AG10803 (cell line): ENCODE measurements around the gene CUBN.

Source experiments
- DNase-seq: peaks from one replicate; pipeline ENCODE4 v3.0.0; 2010; ENCODE audit warnings: low read depth
- H3K4me3 ChIP-seq: 2 replicates; pipeline ENCODE4 v1.5.1; 2011; ENCODE audit warnings: mild to moderate bottlenecking, low read length, control low read depth
- TF ChIP-seq, protein P1 (sequence below): conservative IDR thresholded peaks from 2 replicates; pipeline ENCODE4 v1.5.1; 2011; ENCODE audit warnings: mild to moderate bottlenecking, low read length, control low read depth, inconsistent platforms

Gene CUBN

DNA sequence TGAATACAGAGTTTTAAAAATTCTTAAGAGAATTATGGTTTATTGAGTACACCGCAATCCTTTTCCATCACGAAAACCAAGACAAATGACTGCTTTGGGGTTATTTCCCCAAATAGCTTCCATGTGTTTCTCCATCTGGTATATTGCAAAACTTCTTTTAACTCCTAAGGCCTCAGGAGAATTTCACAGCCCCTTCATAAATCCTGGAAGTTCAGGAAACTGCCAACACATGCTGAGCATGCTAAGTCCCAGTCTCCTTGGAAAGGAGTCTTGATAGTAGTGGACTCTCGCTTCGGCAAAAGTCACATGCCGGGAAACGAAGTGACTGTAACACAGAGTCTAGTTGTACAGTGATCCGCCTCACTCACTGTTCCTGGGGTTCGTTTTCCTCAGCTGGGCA is 224.3 kb downstream of the CUBN start:
- no peak overlapping the region for H3K4me3 ChIP-seq
- DNase-seq = peak; percentile 97
- TF ChIP-seq, protein P1, sequence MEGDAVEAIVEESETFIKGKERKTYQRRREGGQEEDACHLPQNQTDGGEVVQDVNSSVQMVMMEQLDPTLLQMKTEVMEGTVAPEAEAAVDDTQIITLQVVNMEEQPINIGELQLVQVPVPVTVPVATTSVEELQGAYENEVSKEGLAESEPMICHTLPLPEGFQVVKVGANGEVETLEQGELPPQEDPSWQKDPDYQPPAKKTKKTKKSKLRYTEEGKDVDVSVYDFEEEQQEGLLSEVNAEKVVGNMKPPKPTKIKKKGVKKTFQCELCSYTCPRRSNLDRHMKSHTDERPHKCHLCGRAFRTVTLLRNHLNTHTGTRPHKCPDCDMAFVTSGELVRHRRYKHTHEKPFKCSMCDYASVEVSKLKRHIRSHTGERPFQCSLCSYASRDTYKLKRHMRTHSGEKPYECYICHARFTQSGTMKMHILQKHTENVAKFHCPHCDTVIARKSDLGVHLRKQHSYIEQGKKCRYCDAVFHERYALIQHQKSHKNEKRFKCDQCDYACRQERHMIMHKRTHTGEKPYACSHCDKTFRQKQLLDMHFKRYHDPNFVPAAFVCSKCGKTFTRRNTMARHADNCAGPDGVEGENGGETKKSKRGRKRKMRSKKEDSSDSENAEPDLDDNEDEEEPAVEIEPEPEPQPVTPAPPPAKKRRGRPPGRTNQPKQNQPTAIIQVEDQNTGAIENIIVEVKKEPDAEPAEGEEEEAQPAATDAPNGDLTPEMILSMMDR = no peak

DNA sequence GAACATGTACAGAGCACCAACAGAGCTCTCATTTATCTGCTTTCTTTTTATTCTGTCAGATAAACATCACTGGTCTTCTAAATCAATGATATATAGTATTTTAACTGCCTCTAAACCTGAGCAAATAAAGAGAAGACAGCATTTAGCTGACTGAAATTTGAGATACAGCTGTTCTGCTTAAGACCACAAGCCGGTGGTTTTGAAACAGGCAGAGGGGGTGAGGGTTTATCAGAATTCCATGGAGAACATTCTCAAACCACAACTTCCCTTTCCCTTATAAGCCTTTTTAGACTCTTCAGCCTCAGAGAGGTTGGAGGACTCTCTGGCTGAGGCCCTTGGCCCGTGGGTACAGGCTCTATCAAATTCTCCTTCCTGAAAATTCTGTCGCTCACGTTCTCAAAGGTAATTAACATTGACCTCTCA is 225.0 kb downstream of the CUBN start:
- TF ChIP-seq, protein P1 = no peak
- H3K4me3 ChIP-seq = no peak overlapping the region
- DNase-seq = peak; percentile 95

DNA sequence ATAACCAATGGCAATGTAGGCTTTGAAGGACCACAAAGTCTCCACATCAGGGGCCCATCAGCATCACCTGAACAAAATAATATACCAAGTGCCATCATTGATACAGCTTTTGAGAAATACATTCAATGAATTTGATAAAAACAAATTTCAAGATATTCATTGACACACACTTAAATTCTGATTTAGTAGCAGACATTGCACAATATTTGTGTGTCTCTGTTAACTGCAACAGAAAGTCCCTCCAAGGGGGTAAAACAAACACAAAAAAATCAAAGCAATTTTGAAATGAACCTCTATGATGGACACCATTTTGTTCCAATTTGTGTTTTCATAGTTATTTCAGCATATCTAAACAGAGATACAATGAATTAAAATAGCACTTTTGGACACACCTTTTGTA is 225.6 kb downstream of the CUBN start:
- no peak for DNase-seq
- no peak overlapping the region for H3K4me3 ChIP-seq
- TF ChIP-seq, protein P1 = no peak

- TF ChIP-seq, protein P1 = no peak
These were observed 227.0 kb downstream of the CUBN start for GRCh38 chr10:16902606-16903005.

DNA sequence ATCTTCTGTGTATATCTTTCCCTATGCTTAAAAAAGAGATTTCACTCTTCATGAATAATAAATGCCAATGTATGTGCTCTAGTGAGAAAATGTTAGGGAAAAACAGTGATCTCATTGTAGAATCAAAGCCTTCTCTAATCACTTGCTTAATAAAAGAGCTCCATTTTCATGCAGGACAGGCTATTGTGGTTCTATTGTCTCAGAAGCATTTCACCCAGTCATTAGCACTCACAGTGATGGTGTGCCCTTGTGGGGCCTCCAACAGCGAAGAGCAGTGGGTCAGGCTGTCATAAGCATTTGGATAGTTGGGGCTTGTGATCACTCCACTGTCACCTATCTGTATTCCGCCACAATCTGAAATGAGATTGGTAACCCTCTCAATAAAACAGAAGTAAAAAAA is 228.5 kb downstream of the CUBN start:
- no peak for DNase-seq
- TF ChIP-seq, protein P1 = no peak
- no peak overlapping the region for H3K4me3 ChIP-seq

More at GRCh38 chr10:16902606-16903005, 227.0 kb downstream of the CUBN start:
- no peak overlapping the region for H3K4me3 ChIP-seq
- DNase-seq = no peak

- TF ChIP-seq, protein P1 = no peak
- no peak overlapping the region for H3K4me3 ChIP-seq
- DNase-seq = no peak
These were observed 232.6 kb downstream of the CUBN start for GRCh38 chr10:16896993-16897392.

- TF ChIP-seq, protein P1 = no peak
- no peak overlapping the region for H3K4me3 ChIP-seq
- peak; percentile 42 for DNase-seq
These were observed 234.8 kb downstream of the CUBN start for GRCh38 chr10:16894821-16895220.
